A549 (cell line): Measurements from ENCODE around the gene ARHGEF10L. TPM values are rescaled to one million over a fixed set of nuclear protein-coding genes. Genes with fewer than 3 reads are reported as not detected.

Experiments
- ATAC-seq, 2 experiments: fragments of 200-7000 bp in 1 of 2; fragments of >200 bp in 1 of 2; cut with Nextera tagmentation in 1 of 2; cut with Tn5 transposase in 1 of 2; 3 replicates each; pipeline versions ENCODE4 v1.8.0 to v1.9.1; 2018 to 2020; ENCODE audit warnings: mild to moderate bottlenecking in 1 of 2, moderate library complexity in 1 of 2
- CTCF ChIA-PET: fragments of 300-600 bp; sonication (Branson Sonifier 250); formaldehyde crosslinking; extraction: SDS; loops from one replicate; lab custom pipeline; 2021; ENCODE audit warnings: antibody characterized with exemption, inconsistent platforms; lab: Yijun Ruan, JAX
- POLR2A ChIA-PET: fragments of 350-600 bp; formaldehyde crosslinking; extraction: SDS; loops from one replicate; lab custom pipeline; 2021; ENCODE audit warnings: antibody characterized with exemption, inconsistent platforms; lab: Yijun Ruan, JAX
- DNase-seq, 2 experiments: peaks; one replicate each; pipeline versions ENCODE4 v3.0.0 to v3.0.0-alpha.2; 2011 to 2016; ENCODE audit warnings: low read depth in 1 of 2, low spot score in 1 of 2
- FAIRE-seq: peaks from 2 replicates; lab custom pipeline; 2011; peaks lifted over from hg19 to GRCh38; lab: Jason Lieb, UNC
- H3K27ac ChIP-seq, 2 experiments: fragments of >200 bp; sonication (Bioruptor Twin); formaldehyde crosslinking; 3 replicates each; pipeline ENCODE4 v1.5.1; 2016 to 2017
- H3K4me1 ChIP-seq: fragments of >200 bp; sonication (Bioruptor Twin); formaldehyde crosslinking; 3 replicates; pipeline ENCODE4 v1.6.1; 2016
- H3K4me2 ChIP-seq: fragments of >200 bp; sonication (Bioruptor Twin); formaldehyde crosslinking; 3 replicates; pipeline ENCODE4 v1.6.1; 2016
- H3K4me3 ChIP-seq: fragments of >200 bp; sonication (Bioruptor Twin); formaldehyde crosslinking; 3 replicates; pipeline ENCODE4 v1.5.1; 2016
- H3K9me3 ChIP-seq: fragments of >200 bp; sonication (Bioruptor Twin); formaldehyde crosslinking; 3 replicates; pipeline ENCODE4 v1.6.1; 2016
- BHLHE40 ChIP-seq: IDR thresholded peaks from 2 replicates; pipeline ENCODE4 v1.6.1; 2012; ENCODE audit warnings: low read depth, low read length, inconsistent platforms
- CHD2 ChIP-seq: fragments of 150-350 bp; IDR thresholded peaks from 2 replicates; pipeline ENCODE4 v1.6.1; 2014; ENCODE audit warnings: low read length; ENCODE audit not compliant: partially characterized antibody
- EHMT2 ChIP-seq: fragments of 200-600 bp; sonication (generic); IDR thresholded peaks from 2 replicates; pipeline ENCODE4 v1.6.1; 2016; ENCODE audit warnings: antibody characterized with exemption, low read depth, mild to moderate bottlenecking, moderate library complexity
- ESRRA ChIP-seq: fragments of 150-350 bp; IDR thresholded peaks from 2 replicates; pipeline ENCODE4 v1.6.1; 2014; ENCODE audit warnings: mild to moderate bottlenecking, low read length, borderline replicate concordance
- FOXS1 ChIP-seq: fragments of 250-450 bp; sonication (Bioruptor Pico); IDR thresholded peaks from 2 replicates; pipeline ENCODE4 v1.5.0; 2020; ENCODE audit warnings: mild to moderate bottlenecking, moderate library complexity
- GATA3 ChIP-seq: IDR thresholded peaks from 2 replicates; pipeline ENCODE4 v1.6.1; 2012; ENCODE audit warnings: borderline replicate concordance
- HEYL ChIP-seq: fragments of 250-450 bp; sonication (Bioruptor Pico); IDR thresholded peaks from 2 replicates; pipeline ENCODE4 v1.8.0; 2021; ENCODE audit warnings: mild to moderate bottlenecking, moderate library complexity
- HOXB13 ChIP-seq: fragments of 250-450 bp; sonication (Bioruptor Pico); IDR thresholded peaks from 2 replicates; pipeline ENCODE4 v1.5.0; 2020; ENCODE audit warnings: low read depth, mild to moderate bottlenecking, moderate library complexity
- KDM1A ChIP-seq: fragments of 200-600 bp; sonication (generic); IDR thresholded peaks from 2 replicates; pipeline ENCODE4 v1.6.1; 2016; ENCODE audit warnings: low read depth, mild to moderate bottlenecking
- NFE2L2 ChIP-seq: fragments of 150-350 bp; conservative IDR thresholded peaks from 2 replicates; pipeline ENCODE4 v1.6.1; 2014; ENCODE audit warnings: low read length
- POLR2A ChIP-seq: IDR thresholded peaks from 2 replicates; pipeline ENCODE4 v1.6.1; 2012; ENCODE audit warnings: mild to moderate bottlenecking, low read length
- RNF2 ChIP-seq: fragments of 200-600 bp; sonication (generic); IDR thresholded peaks from 2 replicates; pipeline ENCODE4 v1.6.1; 2016; ENCODE audit warnings: low read depth, mild to moderate bottlenecking, antibody characterized with exemption, moderate library complexity, borderline replicate concordance
- SMC3 ChIP-seq: fragments of >200 bp; sonication (Bioruptor Twin); formaldehyde crosslinking; IDR thresholded peaks from 3 replicates; pipeline ENCODE4 v1.6.1; 2018; ENCODE audit warnings: inconsistent platforms
- TFCP2L1 ChIP-seq: fragments of 250-450 bp; sonication (Bioruptor Pico); IDR thresholded peaks from 2 replicates; pipeline ENCODE4 v1.5.0; 2021; ENCODE audit warnings: mild to moderate bottlenecking
- TP53 ChIP-seq: fragments of 250-450 bp; sonication (Bioruptor Pico); IDR thresholded peaks from 2 replicates; pipeline ENCODE4 v1.5.0; 2021; ENCODE audit warnings: mild to moderate bottlenecking, moderate library complexity
- ZNF302 ChIP-seq: fragments of 250-450 bp; sonication (Bioruptor Pico); IDR thresholded peaks from 2 replicates; pipeline ENCODE4 v1.9.0; 2021; ENCODE audit warnings: inconsistent platforms, mild to moderate bottlenecking, moderate library complexity
- WGBS: methylation state at CpG from one replicate; pipeline ENCODE4 v1.1.6; 2017; ENCODE audit errors: missing lambda C conversion rate; 5-methylcytosine and 5-hydroxymethylcytosine counted together
- polyA plus RNA-seq, 4 experiments: library from polyadenylated mRNA; depleted of rRNA in 3 of 4; stranded (reverse); fragments of >200 nt; fragmentation: RNase III in 1 of 4; extraction: RNeasy Plus Mini Kit Qiagen cat#74134 plus additional on column Dnase treatment in 1 of 4; gene quantifications; 2 replicates in 3 of 4; 3 replicates in 1 of 4; pipeline ENCODE4 v1.2.3, GENCODE V29; 2011 to 2017
- TF ChIP-seq, protein P1 (sequence below): fragments of >200 bp; sonication (Bioruptor Twin); formaldehyde crosslinking; IDR thresholded peaks from 2 replicates; pipeline ENCODE4 v1.6.1; 2016
- TF ChIP-seq, protein P2 (sequence below): fragments of >200 bp; sonication (Bioruptor Twin); formaldehyde crosslinking; IDR thresholded peaks from 3 replicates; pipeline ENCODE4 v1.5.1; 2016
- TF ChIP-seq, protein P3 (sequence below): IDR thresholded peaks from 2 replicates; pipeline ENCODE4 v1.6.1; 2012
- TF ChIP-seq, protein P4 (sequence below): fragments of 250-450 bp; sonication (Bioruptor Pico); IDR thresholded peaks from 2 replicates; pipeline ENCODE4 v1.5.0; 2020; ENCODE audit warnings: low read depth, mild to moderate bottlenecking, moderate library complexity

Gene ARHGEF10L
- polyA plus RNA-seq, 2 of the 4 experiments (the other 2 are of a cell fraction) = 3.5 to 5.2 TPM

DNA sequence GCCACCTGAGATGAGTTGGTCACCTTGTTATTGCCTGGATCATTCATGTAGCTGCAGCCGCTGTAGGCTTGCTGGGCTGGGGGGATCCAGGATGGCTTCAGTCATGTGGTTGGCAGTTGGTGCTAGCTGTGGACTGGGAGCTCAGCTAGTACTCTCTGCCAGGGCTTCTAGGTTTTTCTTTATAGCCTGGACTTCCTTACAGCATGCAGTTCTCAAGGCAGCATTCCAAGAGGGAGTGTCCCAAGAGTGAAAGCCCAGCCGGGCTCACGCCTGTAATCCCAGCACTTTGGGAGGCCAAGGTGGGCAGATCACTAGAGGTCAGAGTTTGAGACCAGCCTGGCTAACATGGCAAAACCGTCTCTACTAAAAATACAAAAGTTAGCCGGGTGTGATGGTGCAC, 192.0 kb downstream of the ARHGEF10L start:
- FAIRE-seq = no peak
- no peak overlapping the region for H3K4me3 ChIP-seq
- no peak for ATAC-seq
- H3K4me2 ChIP-seq = no peak overlapping the region
- no peaks in the 10 kb centered on the region for H3K4me1 ChIP-seq
- no peak for DNase-seq
- no peak overlapping the region for H3K27ac ChIP-seq
- H3K9me3 ChIP-seq = no peaks in the 10 kb centered on the region
- TF ChIP-seq SMC3 = no peak
- no peak for TF ChIP-seq HOXB13 (CRISPR knock-in tag)
- no peak for TF ChIP-seq BHLHE40
- no peak for TF ChIP-seq RNF2
- TF ChIP-seq EHMT2 = no peak
- no peak for TF ChIP-seq HEYL
- WGBS = 100% methylated on average over 1 of the region's 5 CpGs
- CTCF ChIA-PET = no interaction called here
- POLR2A ChIA-PET = no interaction called here

DNA sequence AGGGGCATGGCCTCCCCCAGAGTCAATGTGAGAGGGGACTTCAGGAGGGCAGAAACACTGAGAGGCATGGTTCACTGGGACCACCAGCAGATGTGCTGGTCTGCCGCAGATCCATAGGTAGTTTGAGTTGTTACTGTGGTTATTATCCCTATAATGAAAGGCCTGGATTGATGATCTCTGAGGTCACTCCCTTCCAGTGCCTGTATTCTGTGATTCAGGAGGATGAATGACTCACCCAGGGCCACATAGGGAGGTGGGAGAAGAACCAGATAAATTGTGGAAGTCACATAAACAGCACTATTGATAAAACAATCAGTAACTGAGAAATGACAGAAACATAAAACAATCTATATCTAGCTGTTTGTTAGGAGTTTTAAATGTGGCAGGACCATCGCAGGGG, 193.0 kb downstream of the ARHGEF10L start:
- Histone ChIP-seq H3K9me3 (no peaks in the 10 kb centered on the region), H3K4me3 (no peak overlapping the region), H3K27ac (no peak overlapping the region), H3K4me2 (no peak overlapping the region), H3K4me1 (no peaks in the 10 kb centered on the region)
- TF ChIP-seq ZNF302 (CRISPR knock-in tag) = no peak
- no peak for TF ChIP-seq BHLHE40
- TF ChIP-seq KDM1A = no peak
- TF ChIP-seq, protein P1, sequence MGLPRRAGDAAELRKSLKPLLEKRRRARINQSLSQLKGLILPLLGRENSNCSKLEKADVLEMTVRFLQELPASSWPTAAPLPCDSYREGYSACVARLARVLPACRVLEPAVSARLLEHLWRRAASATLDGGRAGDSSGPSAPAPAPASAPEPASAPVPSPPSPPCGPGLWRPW = no peak
- no peak for TF ChIP-seq FOXS1 (CRISPR knock-in tag)
- no peak for TF ChIP-seq CHD2
- TF ChIP-seq TFCP2L1 (CRISPR knock-in tag) = no peak
- TF ChIP-seq, protein P2, sequence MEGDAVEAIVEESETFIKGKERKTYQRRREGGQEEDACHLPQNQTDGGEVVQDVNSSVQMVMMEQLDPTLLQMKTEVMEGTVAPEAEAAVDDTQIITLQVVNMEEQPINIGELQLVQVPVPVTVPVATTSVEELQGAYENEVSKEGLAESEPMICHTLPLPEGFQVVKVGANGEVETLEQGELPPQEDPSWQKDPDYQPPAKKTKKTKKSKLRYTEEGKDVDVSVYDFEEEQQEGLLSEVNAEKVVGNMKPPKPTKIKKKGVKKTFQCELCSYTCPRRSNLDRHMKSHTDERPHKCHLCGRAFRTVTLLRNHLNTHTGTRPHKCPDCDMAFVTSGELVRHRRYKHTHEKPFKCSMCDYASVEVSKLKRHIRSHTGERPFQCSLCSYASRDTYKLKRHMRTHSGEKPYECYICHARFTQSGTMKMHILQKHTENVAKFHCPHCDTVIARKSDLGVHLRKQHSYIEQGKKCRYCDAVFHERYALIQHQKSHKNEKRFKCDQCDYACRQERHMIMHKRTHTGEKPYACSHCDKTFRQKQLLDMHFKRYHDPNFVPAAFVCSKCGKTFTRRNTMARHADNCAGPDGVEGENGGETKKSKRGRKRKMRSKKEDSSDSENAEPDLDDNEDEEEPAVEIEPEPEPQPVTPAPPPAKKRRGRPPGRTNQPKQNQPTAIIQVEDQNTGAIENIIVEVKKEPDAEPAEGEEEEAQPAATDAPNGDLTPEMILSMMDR = no peak
- TF ChIP-seq TP53 (CRISPR knock-in tag) = no peak
- no peak for TF ChIP-seq GATA3
- DNase-seq (no peak), ATAC-seq (no peak), FAIRE-seq (no peak)
- 88% methylated on average over 2 of the region's 2 CpGs for WGBS
- POLR2A ChIA-PET = no interaction called here
- CTCF ChIA-PET = interaction anchor here (0.6 to 1.6 kb wide), 2 partner anchors 25 to 36 kb away, joined by 3 to 6 read pairs; no protein-coding TSS in a partner anchor

DNA sequence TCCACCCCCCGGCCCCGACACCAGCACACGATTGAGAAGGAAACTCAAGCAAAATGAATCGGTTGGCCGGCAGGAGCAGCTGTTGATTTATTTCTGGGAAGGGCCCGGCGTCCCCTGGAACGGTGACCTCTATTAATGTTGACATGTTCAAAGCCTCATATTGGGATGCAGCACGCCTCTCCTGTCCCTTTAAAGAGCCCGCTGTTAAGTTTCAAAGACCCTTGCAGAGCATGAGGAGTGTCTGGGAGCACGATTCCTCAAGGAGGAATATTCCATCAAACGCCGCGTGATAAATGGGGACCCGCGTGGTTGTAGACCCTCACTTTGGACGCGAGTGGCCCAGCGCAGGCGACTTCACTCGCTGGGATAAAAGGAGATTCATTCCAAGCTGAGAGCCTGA, 194.2 kb downstream of the ARHGEF10L start:
- no peaks in the 10 kb centered on the region for H3K9me3 ChIP-seq
- POLR2A ChIA-PET = no interaction called here
- ATAC-seq (no peak), FAIRE-seq (no peak), DNase-seq (no peak)
- no peak overlapping the region for H3K4me2 ChIP-seq
- WGBS = 72% methylated on average over 21 of the region's 21 CpGs
- H3K4me3 ChIP-seq = no peak overlapping the region
- no peaks in the 10 kb centered on the region for H3K4me1 ChIP-seq
- no peak overlapping the region for H3K27ac ChIP-seq
- CTCF ChIA-PET = interaction anchor here (1.6 kb wide), 1 partner anchor 37 kb away, joined by 6 read pairs; no protein-coding TSS in a partner anchor
- TF ChIP-seq, protein P3, sequence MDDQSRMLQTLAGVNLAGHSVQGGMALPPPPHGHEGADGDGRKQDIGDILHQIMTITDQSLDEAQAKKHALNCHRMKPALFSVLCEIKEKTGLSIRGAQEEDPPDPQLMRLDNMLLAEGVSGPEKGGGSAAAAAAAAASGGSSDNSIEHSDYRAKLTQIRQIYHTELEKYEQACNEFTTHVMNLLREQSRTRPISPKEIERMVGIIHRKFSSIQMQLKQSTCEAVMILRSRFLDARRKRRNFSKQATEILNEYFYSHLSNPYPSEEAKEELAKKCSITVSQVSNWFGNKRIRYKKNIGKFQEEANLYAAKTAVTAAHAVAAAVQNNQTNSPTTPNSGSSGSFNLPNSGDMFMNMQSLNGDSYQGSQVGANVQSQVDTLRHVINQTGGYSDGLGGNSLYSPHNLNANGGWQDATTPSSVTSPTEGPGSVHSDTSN = no peak
- TF ChIP-seq POLR2A (no peak), NFE2L2 (no peak), HEYL (no peak), KDM1A (no peak), ESRRA (no peak)
- TF ChIP-seq, protein P4, sequence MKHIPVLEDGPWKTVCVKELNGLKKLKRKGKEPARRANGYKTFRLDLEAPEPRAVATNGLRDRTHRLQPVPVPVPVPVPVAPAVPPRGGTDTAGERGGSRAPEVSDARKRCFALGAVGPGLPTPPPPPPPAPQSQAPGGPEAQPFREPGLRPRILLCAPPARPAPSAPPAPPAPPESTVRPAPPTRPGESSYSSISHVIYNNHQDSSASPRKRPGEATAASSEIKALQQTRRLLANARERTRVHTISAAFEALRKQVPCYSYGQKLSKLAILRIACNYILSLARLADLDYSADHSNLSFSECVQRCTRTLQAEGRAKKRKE = no peak
